Loucy (cell line): ENCODE measurements around the gene RFFL.
"Not testable (repeated sequence)": the region's sequence is repeated elsewhere in the genome, so short reads cannot be mapped to it uniquely, and the experiment has no call there.

Experiments used
- H2AFZ ChIP-seq: fragments of 200-600 bp; sonication (generic); 2 replicates; pipeline ENCODE4 v1.6.0; 2016; ENCODE audit warnings: antibody characterized with exemption, mild to moderate bottlenecking, low read length, moderate library complexity
- H3F3A ChIP-seq: fragments of 200-600 bp; 2 replicates; pipeline ENCODE4 v1.6.0; 2016; ENCODE audit warnings: antibody characterized with exemption, low read depth, mild to moderate bottlenecking
- H3K27me3 ChIP-seq: fragments of 200-600 bp; sonication (generic); 2 replicates; pipeline ENCODE4 v1.6.1; 2014; ENCODE audit warnings: low read length, mild to moderate bottlenecking; ENCODE audit not compliant: insufficient read depth, poor library complexity, severe bottlenecking
- H3K36me3 ChIP-seq: fragments of 200-600 bp; sonication (generic); 2 replicates; pipeline ENCODE4 v1.6.1; 2016; ENCODE audit warnings: low read length; ENCODE audit not compliant: insufficient read depth
- H3K4me1 ChIP-seq: fragments of 200-600 bp; sonication (generic); 2 replicates; pipeline ENCODE4 v1.5.1; 2014; ENCODE audit warnings: low read length, mild to moderate bottlenecking; ENCODE audit not compliant: insufficient read depth, poor library complexity, severe bottlenecking
- H3K4me2 ChIP-seq: fragments of 200-600 bp; sonication (generic); 2 replicates; pipeline ENCODE4 v1.6.0; 2014; ENCODE audit warnings: antibody characterized with exemption, low read length, low read depth, mild to moderate bottlenecking; ENCODE audit not compliant: poor library complexity, severe bottlenecking
- H3K4me3 ChIP-seq: fragments of 200-600 bp; sonication (generic); 2 replicates; pipeline ENCODE4 v1.5.1; 2014; ENCODE audit warnings: low read length, mild to moderate bottlenecking, mixed read lengths; ENCODE audit not compliant: poor library complexity, severe bottlenecking
- H3K79me2 ChIP-seq: fragments of 200-600 bp; sonication (generic); 2 replicates; pipeline ENCODE4 v1.6.1; 2014; ENCODE audit warnings: low read length; ENCODE audit not compliant: insufficient read depth
- H3K9ac ChIP-seq: fragments of 200-600 bp; sonication (generic); 2 replicates; pipeline ENCODE4 v1.6.0; 2014; ENCODE audit warnings: mild to moderate bottlenecking, low read depth, low read length, moderate library complexity; ENCODE audit not compliant: poor library complexity, severe bottlenecking
- H3K9me2 ChIP-seq: fragments of 200-600 bp; sonication (generic); replicated peaks from 2 replicates; pipeline ENCODE4 v1.6.1; 2016; ENCODE audit warnings: low read depth, low read length, mixed read lengths
- H3K9me3 ChIP-seq: fragments of 200-600 bp; sonication (generic); 2 replicates; pipeline ENCODE4 v1.6.1; 2014; ENCODE audit warnings: mild to moderate bottlenecking, antibody characterized with exemption, low read length, low read depth; ENCODE audit not compliant: insufficient read depth
- H4K20me1 ChIP-seq: fragments of 200-600 bp; sonication (generic); 2 replicates; pipeline ENCODE4 v1.6.0; 2014; ENCODE audit warnings: antibody characterized with exemption, low read length, mild to moderate bottlenecking; ENCODE audit not compliant: insufficient read depth, poor library complexity, severe bottlenecking
- EZH2phosphoT487 ChIP-seq: fragments of 200-600 bp; IDR thresholded peaks from 2 replicates; pipeline ENCODE4 v1.6.1; 2018; ENCODE audit warnings: antibody characterized with exemption, mild to moderate bottlenecking, moderate library complexity, borderline replicate concordance
- TF ChIP-seq, protein P1 (sequence below): fragments of 200-600 bp; sonication (generic); conservative IDR thresholded peaks from 2 replicates; pipeline ENCODE4 v1.5.1; 2014; ENCODE audit warnings: mild to moderate bottlenecking, antibody characterized with exemption, low read length

The RFFL gene

GRCh38 chr17:35046245-35046644, 17.3 kb downstream of the RFFL start:
- H3K79me2 ChIP-seq: peaks cover 19% of the 10 kb centered on the region; the same call in 1 of the 2 replicates
- H3K27me3 ChIP-seq: no peaks in the 10 kb centered on the region
- H4K20me1 ChIP-seq: no peaks in the 10 kb centered on the region
- no peak overlapping the region for H3K4me3 ChIP-seq
- H3K9ac ChIP-seq: no peak overlapping the region
- H3K4me2 ChIP-seq: peak overlapping the region; percentile 6
- H3K4me1 ChIP-seq: peaks cover 26% of the 10 kb centered on the region
- H2AFZ ChIP-seq: no peak overlapping the region
- no peaks in the 10 kb centered on the region for H3K9me2 ChIP-seq
- no peaks in the 10 kb centered on the region for H3K36me3 ChIP-seq
- TF ChIP-seq, protein P1, sequence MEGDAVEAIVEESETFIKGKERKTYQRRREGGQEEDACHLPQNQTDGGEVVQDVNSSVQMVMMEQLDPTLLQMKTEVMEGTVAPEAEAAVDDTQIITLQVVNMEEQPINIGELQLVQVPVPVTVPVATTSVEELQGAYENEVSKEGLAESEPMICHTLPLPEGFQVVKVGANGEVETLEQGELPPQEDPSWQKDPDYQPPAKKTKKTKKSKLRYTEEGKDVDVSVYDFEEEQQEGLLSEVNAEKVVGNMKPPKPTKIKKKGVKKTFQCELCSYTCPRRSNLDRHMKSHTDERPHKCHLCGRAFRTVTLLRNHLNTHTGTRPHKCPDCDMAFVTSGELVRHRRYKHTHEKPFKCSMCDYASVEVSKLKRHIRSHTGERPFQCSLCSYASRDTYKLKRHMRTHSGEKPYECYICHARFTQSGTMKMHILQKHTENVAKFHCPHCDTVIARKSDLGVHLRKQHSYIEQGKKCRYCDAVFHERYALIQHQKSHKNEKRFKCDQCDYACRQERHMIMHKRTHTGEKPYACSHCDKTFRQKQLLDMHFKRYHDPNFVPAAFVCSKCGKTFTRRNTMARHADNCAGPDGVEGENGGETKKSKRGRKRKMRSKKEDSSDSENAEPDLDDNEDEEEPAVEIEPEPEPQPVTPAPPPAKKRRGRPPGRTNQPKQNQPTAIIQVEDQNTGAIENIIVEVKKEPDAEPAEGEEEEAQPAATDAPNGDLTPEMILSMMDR: no peak
- TF ChIP-seq EZH2phosphoT487: no peak
- H3F3A ChIP-seq: no peaks in the 10 kb centered on the region
- H3K9me3 ChIP-seq: no peaks in the 10 kb centered on the region

GRCh38 chr17:35045458-35045979, 18.0 kb downstream of the RFFL start:
- H3K79me2 ChIP-seq: peaks cover 19% of the 10 kb centered on the region; the same call in 1 of the 2 replicates
- not testable (repeated sequence) for H2AFZ ChIP-seq, H3K9me3 ChIP-seq, H3K4me2 ChIP-seq, H3K27me3 ChIP-seq, H4K20me1 ChIP-seq, H3F3A ChIP-seq, H3K9me2 ChIP-seq, H3K4me3 ChIP-seq, H3K9ac ChIP-seq, H3K36me3 ChIP-seq
- peaks cover 19% of the 10 kb centered on the region for H3K4me1 ChIP-seq

GRCh38 chr17:35044181-35044580, 19.3 kb downstream of the RFFL start:
- H3K36me3 ChIP-seq: no peaks in the 10 kb centered on the region
- H3F3A ChIP-seq: no peaks in the 10 kb centered on the region
- peaks cover 12% of the 10 kb centered on the region for H3K4me1 ChIP-seq
- no peaks in the 10 kb centered on the region for H3K9me3 ChIP-seq
- TF ChIP-seq, protein P1: no peak
- TF ChIP-seq EZH2phosphoT487: no peak
- no peak overlapping the region for H3K4me3 ChIP-seq
- H3K9ac ChIP-seq: no peak overlapping the region
- H2AFZ ChIP-seq: no peak overlapping the region
- H3K4me2 ChIP-seq: no peak overlapping the region
- no peaks in the 10 kb centered on the region for H4K20me1 ChIP-seq
- no peaks in the 10 kb centered on the region for H3K9me2 ChIP-seq
- H3K27me3 ChIP-seq: no peaks in the 10 kb centered on the region
- H3K79me2 ChIP-seq: peaks cover 9% of the 10 kb centered on the region; the same call in 1 of the 2 replicates

DNA sequence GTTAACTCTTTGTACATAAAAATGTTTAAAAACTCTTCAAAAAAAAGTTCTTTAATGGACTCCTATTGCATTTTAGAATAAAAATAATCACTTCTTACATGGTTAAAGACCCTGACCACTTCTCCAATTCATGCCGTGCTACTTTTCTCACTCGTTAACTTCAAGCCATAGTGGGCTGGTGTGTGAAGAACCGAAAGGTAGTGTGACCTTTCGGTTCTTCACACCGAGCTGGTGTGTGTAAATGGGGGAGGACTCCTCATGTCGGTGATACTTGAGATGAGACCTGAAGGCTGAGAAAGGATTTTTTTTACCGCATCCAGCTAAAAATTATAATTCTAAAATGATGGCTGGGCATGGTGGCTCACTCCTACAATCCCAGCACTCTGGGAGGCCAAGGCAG, 22.1 kb downstream of the RFFL start:
- Histone ChIP-seq H3K4me2 (no peak overlapping the region), H3K4me1 (peaks cover 2% of the 10 kb centered on the region), H3K9ac (no peak overlapping the region), H3K4me3 (no peak overlapping the region), H3K27me3 (no peaks in the 10 kb centered on the region), H3K9me3 (no peaks in the 10 kb centered on the region), H3K36me3 (no peaks in the 10 kb centered on the region), H3F3A (no peaks in the 10 kb centered on the region), H4K20me1 (no peaks in the 10 kb centered on the region), H2AFZ (no peak overlapping the region), H3K9me2 (no peaks in the 10 kb centered on the region), H3K79me2 (peaks cover 4% of the 10 kb centered on the region; the same call in 1 of the 2 replicates)
- TF ChIP-seq, protein P1: no peak
- TF ChIP-seq EZH2phosphoT487: no peak
